GM23338 (cell line): Measurements from ENCODE around the gene ATP7A.
"Not testable (repeated sequence)": the region's sequence is repeated elsewhere in the genome, so short reads cannot be mapped to it uniquely, and the experiment has no call there.

Experiments used
- POLR2AphosphoS5 ChIP-seq: IDR thresholded peaks from 2 replicates; pipeline ENCODE4 v1.6.1; 2016; ENCODE audit warnings: antibody characterized with exemption, low read depth
- TF ChIP-seq, protein P1 (sequence below), 2 experiments: fragments of 200-600 bp in 1 of 2; sonication (generic) in 1 of 2; conservative IDR thresholded peaks; 2 replicates each; pipeline versions ENCODE4 v1.5.1 to v1.6.1; 2016 to 2017; ENCODE audit warnings: antibody characterized with exemption in 2 of 2, low read depth in 2 of 2, mild to moderate bottlenecking in 2 of 2, moderate library complexity in 1 of 2

DNA sequence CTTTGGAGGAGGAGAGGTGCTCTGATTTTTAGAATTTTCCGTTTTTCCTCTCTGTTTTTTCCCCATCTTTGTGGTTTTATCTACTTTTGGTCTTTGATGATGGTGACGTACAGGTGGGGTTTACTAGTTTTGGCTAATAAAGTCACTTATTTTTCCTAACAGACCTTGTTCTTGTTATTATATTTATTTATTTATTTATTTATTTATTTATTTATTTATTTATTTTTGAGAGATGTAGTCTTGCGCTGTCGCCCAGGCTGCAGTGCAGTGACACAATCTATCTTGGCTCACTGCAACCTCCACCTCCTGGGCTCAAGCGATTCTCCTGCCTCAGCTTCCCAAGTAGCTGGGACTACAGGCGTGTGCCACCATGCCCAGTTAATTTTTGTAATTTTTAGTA, 170.9 kb downstream of the ATP7A start:
- TF ChIP-seq, protein P1, sequence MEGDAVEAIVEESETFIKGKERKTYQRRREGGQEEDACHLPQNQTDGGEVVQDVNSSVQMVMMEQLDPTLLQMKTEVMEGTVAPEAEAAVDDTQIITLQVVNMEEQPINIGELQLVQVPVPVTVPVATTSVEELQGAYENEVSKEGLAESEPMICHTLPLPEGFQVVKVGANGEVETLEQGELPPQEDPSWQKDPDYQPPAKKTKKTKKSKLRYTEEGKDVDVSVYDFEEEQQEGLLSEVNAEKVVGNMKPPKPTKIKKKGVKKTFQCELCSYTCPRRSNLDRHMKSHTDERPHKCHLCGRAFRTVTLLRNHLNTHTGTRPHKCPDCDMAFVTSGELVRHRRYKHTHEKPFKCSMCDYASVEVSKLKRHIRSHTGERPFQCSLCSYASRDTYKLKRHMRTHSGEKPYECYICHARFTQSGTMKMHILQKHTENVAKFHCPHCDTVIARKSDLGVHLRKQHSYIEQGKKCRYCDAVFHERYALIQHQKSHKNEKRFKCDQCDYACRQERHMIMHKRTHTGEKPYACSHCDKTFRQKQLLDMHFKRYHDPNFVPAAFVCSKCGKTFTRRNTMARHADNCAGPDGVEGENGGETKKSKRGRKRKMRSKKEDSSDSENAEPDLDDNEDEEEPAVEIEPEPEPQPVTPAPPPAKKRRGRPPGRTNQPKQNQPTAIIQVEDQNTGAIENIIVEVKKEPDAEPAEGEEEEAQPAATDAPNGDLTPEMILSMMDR (conservative IDR thresholded peaks at IDR 0.05; ENCODE audit: low read depth in 2 of 2), result not testable (repeated sequence)
- TF ChIP-seq POLR2AphosphoS5, result not testable (repeated sequence)
